ENCODE results near the gene PRAME. TPM values are rescaled to one million over a fixed set of nuclear protein-coding genes. Genes with fewer than 3 reads are reported as not detected.
"Not testable (repeated sequence)": the region's sequence is repeated elsewhere in the genome, so short reads cannot be mapped to it uniquely, and the experiment has no call there.

The PRAME gene
- total RNA-seq, 1 donor from 2014 or later = not detected

- FAIRE-seq = no peak
These were observed 5.1 kb downstream of the PRAME start for GRCh38 chr22:22553735-22554586.

GRCh38 chr22:22553141-22553540, 5.9 kb downstream of the PRAME start:
- DNase-seq (ENCODE audit: low spot score in 2 of 2) (no peak), FAIRE-seq (no peak)

More at GRCh38 chr22:22553735-22554586, 5.1 kb downstream of the PRAME start:
- DNase-seq (ENCODE audit: low spot score in 2 of 2) = no peak

GRCh38 chr22:22552630-22553029, 6.4 kb downstream of the PRAME start:
- FAIRE-seq (no peak), DNase-seq (ENCODE audit: low spot score in 2 of 2) (no peak)

- DNase-seq (ENCODE audit: low spot score in 2 of 2) (no peak), FAIRE-seq (no peak)
These were observed 8.2 kb downstream of the PRAME start for GRCh38 chr22:22550789-22551434.

- DNase-seq (ENCODE audit: low spot score in 2 of 2) (no peak), FAIRE-seq (no peak)
These were observed 10.2 kb downstream of the PRAME start for GRCh38 chr22:22548910-22549309.

GRCh38 chr22:22548317-22548716, 10.7 kb downstream of the PRAME start:
- DNase-seq (ENCODE audit: low spot score in 2 of 2) = no peak

GRCh38 chr22:22547692-22548300, 11.3 kb downstream of the PRAME start:
- DNase-seq (ENCODE audit: low spot score in 2 of 2) (no peak), FAIRE-seq (no peak)

More at GRCh38 chr22:22548317-22548716, 10.7 kb downstream of the PRAME start:
- no peak for FAIRE-seq

- no peak for FAIRE-seq
These were observed 11.8 kb downstream of the PRAME start for GRCh38 chr22:22547226-22547625.

GRCh38 chr22:22546490-22546889, 12.6 kb downstream of the PRAME start:
- DNase-seq (ENCODE audit: low spot score in 2 of 2) (no peak), FAIRE-seq (no peak)

More at GRCh38 chr22:22547226-22547625, 11.8 kb downstream of the PRAME start:
- no peak for DNase-seq (ENCODE audit: low spot score in 2 of 2)

GRCh38 chr22:22545084-22545483, 14.0 kb downstream of the PRAME start:
- DNase-seq (ENCODE audit: low spot score in 2 of 2) (no peak), FAIRE-seq (no peak)

GRCh38 chr22:22538226-22538989, 20.7 kb downstream of the PRAME start:
- FAIRE-seq (no peak), DNase-seq (ENCODE audit: low spot score in 2 of 2) (no peak)

- FAIRE-seq (no peak), DNase-seq (ENCODE audit: low spot score in 2 of 2) (no peak)
These were observed 22.1 kb downstream of the PRAME start for GRCh38 chr22:22536916-22537315.

GRCh38 chr22:22536515-22536914, 22.6 kb downstream of the PRAME start:
- no peak for FAIRE-seq

GRCh38 chr22:22535662-22536061, 23.4 kb downstream of the PRAME start:
- FAIRE-seq (no peak), DNase-seq (ENCODE audit: low spot score in 2 of 2) (no peak)

More at GRCh38 chr22:22536515-22536914, 22.6 kb downstream of the PRAME start:
- DNase-seq (ENCODE audit: low spot score in 2 of 2) = no peak

GRCh38 chr22:22534604-22535415, 24.3 kb downstream of the PRAME start:
- no peak for FAIRE-seq
- DNase-seq (ENCODE audit: low spot score in 2 of 2) = no peak

- DNase-seq (ENCODE audit: low spot score in 2 of 2) (no peak), FAIRE-seq (no peak)
These were observed 25.2 kb downstream of the PRAME start for GRCh38 chr22:22533863-22534262.

GRCh38 chr22:22533417-22533816, 25.6 kb downstream of the PRAME start:
- FAIRE-seq (no peak), DNase-seq (ENCODE audit: low spot score in 2 of 2) (no peak)

GRCh38 chr22:22532547-22533071, 26.5 kb downstream of the PRAME start:
- not testable (repeated sequence) for FAIRE-seq; DNase-seq (ENCODE audit: low spot score in 2 of 2)

- DNase-seq (ENCODE audit: low spot score in 2 of 2) (no peak), FAIRE-seq (no peak)
These were observed 27.1 kb downstream of the PRAME start for GRCh38 chr22:22531770-22532546.
